Measurements from ENCODE around the gene PGBD2. TPM values are rescaled to one million over a fixed set of nuclear protein-coding genes. Genes with fewer than 3 reads are reported as not detected.
"Not testable (repeated sequence)": the region's sequence is repeated elsewhere in the genome, so short reads cannot be mapped to it uniquely, and the experiment has no call there.

PGBD2 gene
- total RNA-seq, 1 donor from 2014 or later, result 0.53 TPM

DNA sequence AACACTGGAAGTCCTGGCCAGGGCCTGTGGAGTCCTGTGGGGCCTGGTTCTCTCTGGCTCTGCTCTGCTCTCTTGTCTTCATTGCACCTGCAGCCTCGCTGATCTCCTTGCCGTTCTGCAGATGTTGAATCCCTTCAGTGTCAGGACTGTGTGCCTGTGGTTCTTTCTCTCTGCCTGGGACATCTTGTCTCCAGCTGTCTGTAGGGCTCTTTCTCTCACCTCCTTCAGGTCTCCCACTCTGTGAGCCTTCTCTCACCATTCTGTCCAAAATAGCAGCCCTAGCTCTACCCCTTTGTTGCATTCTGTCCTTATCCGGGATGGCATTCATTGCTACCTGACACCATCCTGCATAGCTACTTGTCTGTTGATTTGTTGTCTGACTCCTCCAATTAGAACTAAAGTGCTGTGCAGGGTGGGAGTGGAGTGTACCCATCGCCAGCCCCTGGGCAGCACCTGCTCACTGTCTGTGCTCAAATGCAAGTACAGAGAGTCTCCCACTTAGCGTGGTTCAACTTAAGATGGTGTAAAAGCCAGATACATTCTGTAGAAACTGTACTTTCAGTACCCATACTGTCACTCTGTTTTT is 8.9 kb downstream of the PGBD2 start:
- Histone ChIP-seq H3K36me3 (peaks cover 41 to 44% of the 10 kb centered on the region in 2 donors), H3K9me3 (no peaks in the 10 kb centered on the region), H3K27me3 (no peaks in the 10 kb centered on the region), H3K4me1 (no peaks in the 10 kb centered on the region), H3K27ac (no peak overlapping the region), H3K4me3 (no peak overlapping the region)
- TF ChIP-seq, protein P1, sequence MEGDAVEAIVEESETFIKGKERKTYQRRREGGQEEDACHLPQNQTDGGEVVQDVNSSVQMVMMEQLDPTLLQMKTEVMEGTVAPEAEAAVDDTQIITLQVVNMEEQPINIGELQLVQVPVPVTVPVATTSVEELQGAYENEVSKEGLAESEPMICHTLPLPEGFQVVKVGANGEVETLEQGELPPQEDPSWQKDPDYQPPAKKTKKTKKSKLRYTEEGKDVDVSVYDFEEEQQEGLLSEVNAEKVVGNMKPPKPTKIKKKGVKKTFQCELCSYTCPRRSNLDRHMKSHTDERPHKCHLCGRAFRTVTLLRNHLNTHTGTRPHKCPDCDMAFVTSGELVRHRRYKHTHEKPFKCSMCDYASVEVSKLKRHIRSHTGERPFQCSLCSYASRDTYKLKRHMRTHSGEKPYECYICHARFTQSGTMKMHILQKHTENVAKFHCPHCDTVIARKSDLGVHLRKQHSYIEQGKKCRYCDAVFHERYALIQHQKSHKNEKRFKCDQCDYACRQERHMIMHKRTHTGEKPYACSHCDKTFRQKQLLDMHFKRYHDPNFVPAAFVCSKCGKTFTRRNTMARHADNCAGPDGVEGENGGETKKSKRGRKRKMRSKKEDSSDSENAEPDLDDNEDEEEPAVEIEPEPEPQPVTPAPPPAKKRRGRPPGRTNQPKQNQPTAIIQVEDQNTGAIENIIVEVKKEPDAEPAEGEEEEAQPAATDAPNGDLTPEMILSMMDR (IDR thresholded peaks at IDR 0.05), result no peak
- intact Hi-C loops (cut with DNase I), result no loop called here
- DNase-seq (ENCODE audit: low spot score in 2 of 2), result no peak

DNA sequence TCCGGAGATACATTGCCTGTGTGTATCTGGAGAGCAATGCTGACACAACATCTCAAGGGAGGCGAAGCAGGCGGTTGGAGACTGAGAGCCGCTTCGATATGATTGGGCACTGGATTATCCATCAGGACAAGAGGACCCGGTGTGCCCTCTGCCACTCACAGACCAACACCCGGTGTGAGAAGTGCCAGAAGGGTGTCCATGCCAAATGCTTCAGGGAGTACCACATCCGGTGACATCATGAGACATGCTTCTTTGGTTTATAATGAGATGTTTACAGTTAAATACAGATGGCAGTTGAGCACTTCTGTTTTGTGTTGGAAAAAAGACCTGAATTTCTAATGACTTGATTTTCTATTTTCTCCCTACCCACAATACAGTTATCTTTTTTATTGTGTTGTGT is 12.1 kb downstream of the PGBD2 start:
- intact Hi-C loops (cut with DNase I), result no loop called here
- TF ChIP-seq, protein P1 (IDR thresholded peaks at IDR 0.05), result no peak
- Histone ChIP-seq H3K4me3 (no peak overlapping the region), H3K4me1 (no peaks in the 10 kb centered on the region), H3K9me3 (no peaks in the 10 kb centered on the region), H3K27me3 (no peaks in the 10 kb centered on the region), H3K27ac (no peak overlapping the region), H3K36me3 (peaks cover 41 to 44% of the 10 kb centered on the region in 2 donors)
- DNase-seq (ENCODE audit: low spot score in 2 of 2), result no peak

DNA sequence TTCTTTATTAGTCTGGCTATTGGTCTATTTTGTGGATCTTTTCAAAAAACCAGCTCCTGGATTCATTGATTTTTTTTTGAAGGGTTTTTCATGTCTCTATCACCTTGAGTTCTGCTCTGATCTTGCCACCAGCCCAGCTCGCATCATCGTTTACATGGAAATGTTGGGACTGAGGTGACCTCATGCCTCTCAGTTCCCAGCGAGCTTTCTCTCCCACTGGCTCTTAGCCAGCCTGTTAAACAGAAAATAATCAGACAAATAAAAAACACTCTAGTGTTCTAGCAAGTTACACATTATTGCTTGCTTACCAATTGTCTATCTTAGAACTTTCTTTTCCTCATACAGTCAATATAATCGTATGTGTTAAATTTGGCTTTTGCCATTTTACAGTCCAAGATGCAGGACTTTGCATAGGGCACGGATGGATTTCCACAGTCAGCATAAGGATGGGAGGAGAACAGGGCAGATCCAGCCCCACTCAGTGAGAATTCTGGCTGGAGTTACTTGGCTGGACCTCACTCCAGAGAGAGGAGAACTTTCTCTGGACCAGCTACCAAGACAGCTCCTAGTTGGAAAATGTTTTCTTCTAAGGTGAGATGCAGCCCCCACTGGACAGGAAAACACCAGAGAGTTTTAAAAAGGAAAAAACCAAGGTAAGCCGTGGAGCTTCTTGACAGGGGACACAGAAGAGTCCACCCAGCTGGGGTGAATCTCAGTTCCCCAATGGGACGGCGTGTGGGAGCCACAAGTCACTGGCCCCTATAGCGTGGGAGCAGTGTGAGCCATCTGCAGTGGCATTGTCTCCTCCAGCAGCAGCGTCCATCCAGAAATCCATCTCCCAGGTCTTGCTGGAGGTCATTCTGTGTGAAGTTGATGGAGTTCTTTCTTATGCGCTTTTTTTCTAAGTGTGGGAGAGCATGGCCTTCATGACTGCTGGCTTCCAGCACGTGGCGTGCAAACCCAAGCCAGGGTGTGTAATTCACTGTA is 17.6 kb downstream of the PGBD2 start:
- Histone ChIP-seq H3K27me3 (no peaks in the 10 kb centered on the region), H3K4me1 (no peaks in the 10 kb centered on the region), H3K36me3 (no peaks in the 10 kb centered on the region), H3K9me3 (no peaks in the 10 kb centered on the region), H3K4me3 (no peak overlapping the region), H3K27ac (no peak overlapping the region)
- TF ChIP-seq, protein P1 (IDR thresholded peaks at IDR 0.05), result no peak
- intact Hi-C loops (cut with DNase I), result no loop called here
- no peak for DNase-seq (ENCODE audit: low spot score in 2 of 2)

DNA sequence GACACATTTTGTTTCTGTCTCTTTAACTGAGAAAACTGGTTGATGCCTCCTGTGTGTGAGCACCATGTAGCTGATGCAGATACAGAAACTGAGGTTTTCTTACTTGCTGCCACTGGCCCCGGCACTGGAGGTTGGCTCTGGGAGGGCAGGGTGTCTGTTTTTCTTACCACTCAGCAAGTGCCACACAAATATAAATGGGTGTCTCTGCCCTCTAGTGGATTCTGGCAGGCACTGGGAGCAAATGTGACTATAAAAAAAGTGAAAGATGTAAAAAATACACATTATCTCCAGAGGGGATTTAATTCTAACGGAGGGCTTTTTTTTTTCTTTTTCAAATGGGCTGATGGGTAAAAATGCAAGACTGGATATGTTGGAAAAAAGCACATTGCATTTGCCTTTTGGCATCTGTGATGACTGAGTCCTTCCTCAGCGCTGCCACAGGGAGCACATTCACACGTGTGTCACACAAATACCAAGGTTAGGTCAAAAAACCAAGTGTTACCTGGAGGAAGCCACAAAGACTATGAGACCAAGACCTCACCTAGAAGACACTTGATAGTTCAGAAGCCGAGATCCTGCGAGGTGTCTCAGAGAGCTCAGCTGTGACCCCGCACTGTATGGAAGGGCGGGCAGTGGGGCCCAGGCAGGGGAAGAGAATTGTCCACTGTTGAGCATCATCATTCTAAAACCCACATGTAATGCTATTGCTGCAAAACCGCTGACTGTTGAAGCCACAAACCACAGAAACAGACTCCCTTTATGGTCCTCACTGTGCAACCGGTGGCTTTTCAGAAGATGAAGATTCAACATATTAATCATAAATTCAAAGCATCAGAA is 18.9 kb downstream of the PGBD2 start:
- Histone ChIP-seq H3K4me1 (no peaks in the 10 kb centered on the region), H3K27me3 (no peaks in the 10 kb centered on the region), H3K4me3 (no peak overlapping the region), H3K36me3 (no peaks in the 10 kb centered on the region), H3K27ac (no peak overlapping the region), H3K9me3 (no peaks in the 10 kb centered on the region)
- TF ChIP-seq, protein P1 (IDR thresholded peaks at IDR 0.05), result peak; percentile 15 to 57 (median 47)
- intact Hi-C loops (cut with DNase I), result no loop called here
- no peak for DNase-seq (ENCODE audit: low spot score in 2 of 2)

DNA sequence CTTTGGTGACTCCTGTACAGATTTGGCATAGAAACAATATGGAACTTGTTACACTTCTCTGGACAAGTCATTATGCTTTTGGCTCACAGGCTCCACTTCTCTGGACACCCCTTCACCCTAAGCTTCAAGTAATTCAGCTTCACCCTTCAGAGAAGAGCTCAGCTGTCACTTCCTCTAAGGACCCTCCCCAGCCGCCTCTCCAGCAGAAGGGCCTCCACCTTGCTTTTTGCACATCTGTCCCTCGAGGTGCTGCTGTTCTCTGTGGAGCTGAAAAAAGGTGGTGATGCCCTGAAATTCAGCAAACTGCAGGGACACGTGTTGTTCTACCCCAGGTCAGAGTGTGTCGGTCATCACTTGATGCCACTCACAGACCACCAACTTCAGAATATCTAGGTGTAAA is 19.8 kb downstream of the PGBD2 start:
- H3K4me3 ChIP-seq; H3K36me3 ChIP-seq; DNase-seq (ENCODE audit: low spot score in 2 of 2); intact Hi-C loops (cut with DNase I); H3K27ac ChIP-seq; H3K27me3 ChIP-seq; H3K4me1 ChIP-seq; H3K9me3 ChIP-seq: not testable (repeated sequence)
